ENCODE measurements around the gene TNFRSF1A. TPM values are rescaled to one million over a fixed set of nuclear protein-coding genes. Genes with fewer than 3 reads are reported as not detected.

The TNFRSF1A gene
- total RNA-seq, 1 experiment from 2014 or later: 59.9 TPM

DNA sequence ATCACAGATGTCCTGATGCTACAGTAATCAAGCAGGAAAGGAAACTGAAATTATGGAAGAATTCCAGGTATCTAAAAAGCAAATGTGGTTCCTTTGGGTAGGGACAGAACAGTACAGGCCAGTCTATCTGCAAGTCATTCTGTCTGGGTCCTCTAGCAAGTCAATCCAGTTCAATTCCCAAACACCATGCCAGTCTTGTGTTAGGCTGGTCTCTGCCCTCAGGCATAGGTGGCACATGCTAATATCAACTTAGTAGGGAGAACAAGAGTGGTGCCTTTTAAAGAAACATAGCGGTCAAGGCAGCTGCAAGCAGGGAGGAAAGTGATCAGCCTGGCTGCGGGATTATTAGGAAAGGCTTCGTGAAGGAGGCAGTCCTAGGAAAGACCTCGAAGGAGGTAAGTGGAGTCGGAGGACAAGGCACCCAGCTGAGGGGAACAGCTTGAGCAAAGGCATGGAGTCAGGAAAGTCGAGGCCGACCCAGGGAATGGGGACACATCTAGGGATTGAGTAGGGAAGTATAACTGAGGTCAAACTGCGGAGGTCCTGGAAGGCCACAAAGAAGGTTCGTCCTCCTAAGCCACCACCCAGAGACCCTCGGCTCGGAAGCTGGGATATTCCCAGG, 35.2 kb downstream of the TNFRSF1A start:
- H3K79me1 ChIP-seq (ENCODE audit: insufficient read depth, low read depth, low read length, poor library complexity, severe bottlenecking): no peaks in the 10 kb centered on the region

More for the DNA sequence above, 35.2 kb downstream of the TNFRSF1A start:
- DNase-seq: no peak
- Histone ChIP-seq H4K5ac (ENCODE audit: insufficient read length, low read depth, low read length) (no peak overlapping the region), H2BK15ac (ENCODE audit: low read depth, low read length) (no peak overlapping the region), H3K4me1 (ENCODE audit: insufficient read depth, low read length) (no peaks in the 10 kb centered on the region), H3K56ac (ENCODE audit: insufficient read length, low read depth, low read length) (no peak overlapping the region), H3K4me2 (ENCODE audit: insufficient read depth, insufficient read length, low read length) (no peak overlapping the region), H2BK20ac (ENCODE audit: low read depth, low read length, poor library complexity, severe bottlenecking) (no peak overlapping the region), H4K20me1 (ENCODE audit: control insufficient read depth, insufficient read depth, insufficient read length) (no peaks in the 10 kb centered on the region), H2AK5ac (ENCODE audit: insufficient read length, low read length) (no peak overlapping the region), H3K9me3 (ENCODE audit: control insufficient read depth, low read depth, low read length) (no peaks in the 10 kb centered on the region), H4K8ac (replicated peaks; ENCODE audit: insufficient read length, low read depth, low read length) (no peak overlapping the region), H3K14ac (ENCODE audit: insufficient read depth, low read length) (no peak overlapping the region), H3K27me3 (ENCODE audit: insufficient read depth, low read length) (no peaks in the 10 kb centered on the region), H2BK12ac (ENCODE audit: insufficient read length, low read depth, low read length) (no peak overlapping the region), H2BK5ac (ENCODE audit: insufficient read length, low read length) (no peak overlapping the region), H2BK120ac (ENCODE audit: low read depth, low read length, poor library complexity, severe bottlenecking) (no peak overlapping the region), H3K23ac (ENCODE audit: insufficient read length, low read depth, low read length) (no peak overlapping the region), H3K23me2 (ENCODE audit: insufficient read length, low read depth, low read length, poor library complexity, severe bottlenecking) (peaks cover 5% of the 10 kb centered on the region), H3K79me2 (ENCODE audit: insufficient read depth, low read length) (no peaks in the 10 kb centered on the region), H3T11ph (ENCODE audit: low read length) (no peak overlapping the region), H2AFZ (ENCODE audit: low read length) (no peak overlapping the region), H3K9ac (ENCODE audit: extremely low read depth, insufficient read length, low read length) (no peak overlapping the region), H3K27ac (ENCODE audit: insufficient read length, low read depth, low read length) (no peak overlapping the region), H3K18ac (ENCODE audit: insufficient read length, low read depth, low read length) (no peak overlapping the region), H3K4ac (ENCODE audit: low read depth, low read length) (no peak overlapping the region), H4K91ac (ENCODE audit: insufficient read length, low read depth, low read length) (no peak overlapping the region)
- Mint-ChIP-seq H3K4me1 (peaks cover 15 to 18% of the 10 kb centered on the region in 2 experiments), H3K27me3 (ENCODE audit: low read depth) (peaks cover 22% of the 10 kb centered on the region), H3K27ac (no peak overlapping the region), H3K4me3 (no peak overlapping the region), H3K36me3 (ENCODE audit: insufficient read depth in 1 of 3, low read depth in 3 of 3) (no peaks in the 10 kb centered on the region), H3K9me3 (no peaks in the 10 kb centered on the region; a peak in 1 of 5 replicates)
- TF ChIP-seq CTCF (conservative IDR thresholded peaks at IDR 0.05): no peak
- no CpG with 5 or more reads among the region's 11 CpGs for WGBS (ENCODE audit: extremely low coverage, insufficient read length, low lambda C conversion rate)

Data from H9 (cell line).